WTC11 (cell line): ENCODE data around the gene TMEM52B. TPM values are rescaled to one million over a fixed set of nuclear protein-coding genes. Genes with fewer than 3 reads are reported as not detected.

ENCODE experiments used
- ATAC-seq: fragments of 200-7000 bp; cut with Tn5 transposase; 2 replicates; pipeline ENCODE4 v1.10.0; 2021; ENCODE audit warnings: mild to moderate bottlenecking, moderate library complexity
- CTCF ChIA-PET: fragments of 300-600 bp; sonication (Branson Sonifier 250); formaldehyde crosslinking; loops from one replicate; lab custom pipeline; 2021; ENCODE audit warnings: antibody characterized with exemption; lab: Charles Lee
- POLR2A ChIA-PET: fragments of 350-600 bp; sonication (Branson Sonifier 250); formaldehyde crosslinking; loops from one replicate; lab custom pipeline; 2021; ENCODE audit warnings: antibody characterized with exemption; lab: Charles Lee
- DNase-seq: peaks from one replicate; pipeline ENCODE4 v3.0.0; 2021; ENCODE audit warnings: low spot score
- H3K27ac Mint-ChIP-seq: 2 replicates; pipeline ENCODE4 v1.8.0; 2021; ENCODE audit warnings: mixed read lengths
- H3K27me3 Mint-ChIP-seq: 2 replicates; pipeline ENCODE4 v1.8.0; 2021; ENCODE audit warnings: low read depth, mild to moderate bottlenecking, moderate library complexity, mixed read lengths
- H3K36me3 Mint-ChIP-seq: 2 replicates; pipeline ENCODE4 v1.8.0; 2021; ENCODE audit warnings: mixed read lengths
- H3K4me1 Mint-ChIP-seq: 2 replicates; pipeline ENCODE4 v1.8.0; 2022; ENCODE audit warnings: mixed read lengths
- H3K4me3 Mint-ChIP-seq: 2 replicates; pipeline ENCODE4 v1.8.0; 2021; ENCODE audit warnings: mild to moderate bottlenecking, moderate library complexity, mixed read lengths
- H3K9me3 Mint-ChIP-seq: 2 replicates; pipeline ENCODE4 v1.8.0; 2021; ENCODE audit warnings: mixed read lengths
- CREB1 ChIP-seq: sonication (generic); formaldehyde crosslinking; IDR thresholded peaks from 2 replicates; pipeline ENCODE4 v1.8.0; 2023; ENCODE audit warnings: mild to moderate bottlenecking, missing genetic modification reagents
- ELF4 ChIP-seq: sonication (generic); formaldehyde crosslinking; IDR thresholded peaks from 2 replicates; pipeline ENCODE4 v1.8.1; 2022; ENCODE audit warnings: low read depth, mild to moderate bottlenecking, moderate library complexity, missing genetic modification reagents
- ESRRA ChIP-seq: sonication (generic); formaldehyde crosslinking; IDR thresholded peaks from 2 replicates; pipeline ENCODE4 v1.8.1; 2022; ENCODE audit warnings: mild to moderate bottlenecking, missing genetic modification reagents, borderline replicate concordance
- FOXJ3 ChIP-seq: sonication (generic); formaldehyde crosslinking; IDR thresholded peaks from 2 replicates; pipeline ENCODE4 v1.9.0; 2021; ENCODE audit warnings: missing genetic modification reagents, mild to moderate bottlenecking, borderline replicate concordance
- KAT7 ChIP-seq: sonication (generic); formaldehyde crosslinking; IDR thresholded peaks from 2 replicates; pipeline ENCODE4 v1.8.1; 2023; ENCODE audit warnings: missing genetic modification reagents, mild to moderate bottlenecking, borderline replicate concordance
- MXD4 ChIP-seq: fragments of 250-450 bp; sonication (Bioruptor Pico); IDR thresholded peaks from 2 replicates; pipeline ENCODE4 v1.8.0; 2021; ENCODE audit warnings: mild to moderate bottlenecking, moderate library complexity, borderline replicate concordance
- NFE2L1 ChIP-seq: sonication (generic); formaldehyde crosslinking; IDR thresholded peaks from 2 replicates; pipeline ENCODE4 v1.8.1; 2023; ENCODE audit warnings: missing genetic modification reagents
- OVOL2 ChIP-seq: fragments of 250-450 bp; sonication (Bioruptor Pico); IDR thresholded peaks from 2 replicates; pipeline ENCODE4 v1.9.0; 2021; ENCODE audit warnings: mild to moderate bottlenecking, borderline replicate concordance
- SOX15 ChIP-seq: fragments of 250-450 bp; sonication (Bioruptor Pico); IDR thresholded peaks from 2 replicates; pipeline ENCODE4 v1.9.0; 2021; ENCODE audit warnings: mild to moderate bottlenecking
- TCF7 ChIP-seq: sonication (generic); formaldehyde crosslinking; IDR thresholded peaks from 2 replicates; pipeline ENCODE4 v1.8.0; 2022; ENCODE audit warnings: mild to moderate bottlenecking, low read depth, missing genetic modification reagents, moderate library complexity
- TEAD4 ChIP-seq: sonication (generic); formaldehyde crosslinking; IDR thresholded peaks from 2 replicates; pipeline ENCODE4 v1.8.0; 2022; ENCODE audit warnings: mild to moderate bottlenecking, missing genetic modification reagents
- ZNF138 ChIP-seq: sonication (generic); formaldehyde crosslinking; conservative IDR thresholded peaks from 2 replicates; pipeline ENCODE4 v1.8.1; 2022; ENCODE audit warnings: mild to moderate bottlenecking, moderate library complexity, missing genetic modification reagents
- ZNF219 ChIP-seq: sonication (generic); formaldehyde crosslinking; IDR thresholded peaks from 2 replicates; pipeline ENCODE4 v1.8.0; 2023; ENCODE audit warnings: missing genetic modification reagents, mild to moderate bottlenecking, borderline replicate concordance
- ZNF281 ChIP-seq: sonication (generic); formaldehyde crosslinking; IDR thresholded peaks from 2 replicates; pipeline ENCODE4 v1.8.0; 2023; ENCODE audit warnings: mild to moderate bottlenecking, missing genetic modification reagents
- ZNF317 ChIP-seq: sonication (generic); formaldehyde crosslinking; IDR thresholded peaks from 2 replicates; pipeline ENCODE4 v1.8.1; 2023; ENCODE audit warnings: low read depth, mild to moderate bottlenecking, moderate library complexity, missing genetic modification reagents, borderline replicate concordance
- ZNF512 ChIP-seq: sonication (generic); formaldehyde crosslinking; IDR thresholded peaks from 2 replicates; pipeline ENCODE4 v1.8.1; 2022; ENCODE audit warnings: missing genetic modification reagents, borderline replicate concordance
- total RNA-seq: library from RNA; stranded (reverse); gene quantifications from 3 replicates; pipeline ENCODE4 v1.2.3, GENCODE V29; 2021
- TF ChIP-seq, protein P1 (sequence below): sonication (generic); formaldehyde crosslinking; IDR thresholded peaks from 2 replicates; pipeline ENCODE4 v1.8.0; 2022; ENCODE audit warnings: mild to moderate bottlenecking, missing genetic modification reagents
- TF ChIP-seq, protein P2 (sequence below): sonication (generic); formaldehyde crosslinking; IDR thresholded peaks from 2 replicates; pipeline ENCODE4 v1.8.1; 2023; ENCODE audit warnings: mild to moderate bottlenecking, moderate library complexity, missing genetic modification reagents
- TF ChIP-seq, protein P3 (sequence below): sonication (generic); formaldehyde crosslinking; IDR thresholded peaks from 2 replicates; pipeline ENCODE4 v1.8.0; 2023; ENCODE audit warnings: missing genetic modification reagents
- TF ChIP-seq, protein P4 (sequence below): sonication (generic); formaldehyde crosslinking; IDR thresholded peaks from 2 replicates; pipeline ENCODE4 v1.8.1; 2023; ENCODE audit warnings: mild to moderate bottlenecking, missing genetic modification reagents

Gene TMEM52B
- total RNA-seq, 1 experiment from 2014 or later: not detected

DNA sequence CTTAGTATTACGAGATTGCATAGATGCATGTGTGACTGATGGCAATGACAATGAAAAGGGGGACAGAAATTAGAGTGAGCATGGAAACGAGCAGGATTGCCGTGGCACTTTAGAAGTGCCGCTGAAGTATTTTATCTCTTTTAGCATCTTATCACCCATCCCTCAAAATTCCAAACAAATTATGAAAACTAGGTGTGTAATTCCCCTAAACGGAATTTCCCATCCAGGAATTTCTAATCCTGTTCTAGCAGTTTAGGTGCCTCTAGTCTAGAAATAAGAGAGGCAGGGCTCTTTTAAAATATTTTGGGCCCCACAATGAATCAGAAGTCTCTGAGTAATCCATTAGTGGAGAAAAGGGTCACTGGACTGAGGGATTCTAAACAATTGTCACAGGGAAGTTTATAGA lies 947 bp downstream of the TMEM52B start:
- no peak for ATAC-seq

GRCh38 chr12:10182354-10183049 lies 3.7 kb downstream of the TMEM52B start:
- ATAC-seq: no peak
- POLR2A ChIA-PET: no interaction called here
- H3K4me3 Mint-ChIP-seq: no peak overlapping the region
- no peaks in the 10 kb centered on the region for H3K36me3 Mint-ChIP-seq
- H3K27ac Mint-ChIP-seq: no peak overlapping the region
- peaks cover 11% of the 10 kb centered on the region for H3K4me1 Mint-ChIP-seq
- no peak for DNase-seq
- CTCF ChIA-PET: interaction anchor here (0.5 kb wide), 1 partner anchor 166 kb away, joined by 3 read pairs; no protein-coding TSS in a partner anchor
- H3K9me3 Mint-ChIP-seq: no peaks in the 10 kb centered on the region
- no peaks in the 10 kb centered on the region for H3K27me3 Mint-ChIP-seq
- TF ChIP-seq ZNF281 (no peak), OVOL2 (CRISPR knock-in tag) (no peak), ZNF317 (no peak), ESRRA (CRISPR knock-in tag) (no peak), TEAD4 (CRISPR knock-in tag) (no peak)
- TF ChIP-seq, protein P1, sequence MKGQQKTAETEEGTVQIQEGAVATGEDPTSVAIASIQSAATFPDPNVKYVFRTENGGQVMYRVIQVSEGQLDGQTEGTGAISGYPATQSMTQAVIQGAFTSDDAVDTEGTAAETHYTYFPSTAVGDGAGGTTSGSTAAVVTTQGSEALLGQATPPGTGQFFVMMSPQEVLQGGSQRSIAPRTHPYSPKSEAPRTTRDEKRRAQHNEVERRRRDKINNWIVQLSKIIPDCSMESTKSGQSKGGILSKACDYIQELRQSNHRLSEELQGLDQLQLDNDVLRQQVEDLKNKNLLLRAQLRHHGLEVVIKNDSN: no peak
- TF ChIP-seq, protein P2, sequence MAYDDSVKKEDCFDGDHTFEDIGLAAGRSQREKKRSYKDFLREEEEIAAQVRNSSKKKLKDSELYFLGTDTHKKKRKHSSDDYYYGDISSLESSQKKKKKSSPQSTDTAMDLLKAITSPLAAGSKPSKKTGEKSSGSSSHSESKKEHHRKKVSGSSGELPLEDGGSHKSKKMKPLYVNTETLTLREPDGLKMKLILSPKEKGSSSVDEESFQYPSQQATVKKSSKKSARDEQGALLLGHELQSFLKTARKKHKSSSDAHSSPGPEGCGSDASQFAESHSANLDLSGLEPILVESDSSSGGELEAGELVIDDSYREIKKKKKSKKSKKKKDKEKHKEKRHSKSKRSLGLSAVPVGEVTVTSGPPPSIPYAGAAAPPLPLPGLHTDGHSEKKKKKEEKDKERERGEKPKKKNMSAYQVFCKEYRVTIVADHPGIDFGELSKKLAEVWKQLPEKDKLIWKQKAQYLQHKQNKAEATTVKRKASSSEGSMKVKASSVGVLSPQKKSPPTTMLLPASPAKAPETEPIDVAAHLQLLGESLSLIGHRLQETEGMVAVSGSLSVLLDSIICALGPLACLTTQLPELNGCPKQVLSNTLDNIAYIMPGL (CRISPR knock-in tag): no peak

More for the DNA sequence above, 947 bp downstream of the TMEM52B start:
- H3K27me3 Mint-ChIP-seq: no peaks in the 10 kb centered on the region
- H3K36me3 Mint-ChIP-seq: no peaks in the 10 kb centered on the region
- POLR2A ChIA-PET: no interaction called here
- CTCF ChIA-PET: no interaction called here
- H3K4me3 Mint-ChIP-seq: no peak overlapping the region
- peaks cover 11% of the 10 kb centered on the region for H3K4me1 Mint-ChIP-seq
- no peaks in the 10 kb centered on the region for H3K9me3 Mint-ChIP-seq
- H3K27ac Mint-ChIP-seq: no peak overlapping the region
- DNase-seq: no peak
- no peak for TF ChIP-seq CREB1 (CRISPR knock-in tag)
- TF ChIP-seq ZNF138 (CRISPR knock-in tag): no peak
- TF ChIP-seq MXD4: no peak
- no peak for TF ChIP-seq ELF4 (CRISPR knock-in tag)
- no peak for TF ChIP-seq FOXJ3 (CRISPR knock-in tag)
- no peak for TF ChIP-seq TCF7 (CRISPR knock-in tag)
- TF ChIP-seq, protein P3, sequence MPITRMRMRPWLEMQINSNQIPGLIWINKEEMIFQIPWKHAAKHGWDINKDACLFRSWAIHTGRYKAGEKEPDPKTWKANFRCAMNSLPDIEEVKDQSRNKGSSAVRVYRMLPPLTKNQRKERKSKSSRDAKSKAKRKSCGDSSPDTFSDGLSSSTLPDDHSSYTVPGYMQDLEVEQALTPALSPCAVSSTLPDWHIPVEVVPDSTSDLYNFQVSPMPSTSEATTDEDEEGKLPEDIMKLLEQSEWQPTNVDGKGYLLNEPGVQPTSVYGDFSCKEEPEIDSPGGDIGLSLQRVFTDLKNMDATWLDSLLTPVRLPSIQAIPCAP (CRISPR knock-in tag): no peak
- TF ChIP-seq ZNF281: no peak
- TF ChIP-seq, protein P4, sequence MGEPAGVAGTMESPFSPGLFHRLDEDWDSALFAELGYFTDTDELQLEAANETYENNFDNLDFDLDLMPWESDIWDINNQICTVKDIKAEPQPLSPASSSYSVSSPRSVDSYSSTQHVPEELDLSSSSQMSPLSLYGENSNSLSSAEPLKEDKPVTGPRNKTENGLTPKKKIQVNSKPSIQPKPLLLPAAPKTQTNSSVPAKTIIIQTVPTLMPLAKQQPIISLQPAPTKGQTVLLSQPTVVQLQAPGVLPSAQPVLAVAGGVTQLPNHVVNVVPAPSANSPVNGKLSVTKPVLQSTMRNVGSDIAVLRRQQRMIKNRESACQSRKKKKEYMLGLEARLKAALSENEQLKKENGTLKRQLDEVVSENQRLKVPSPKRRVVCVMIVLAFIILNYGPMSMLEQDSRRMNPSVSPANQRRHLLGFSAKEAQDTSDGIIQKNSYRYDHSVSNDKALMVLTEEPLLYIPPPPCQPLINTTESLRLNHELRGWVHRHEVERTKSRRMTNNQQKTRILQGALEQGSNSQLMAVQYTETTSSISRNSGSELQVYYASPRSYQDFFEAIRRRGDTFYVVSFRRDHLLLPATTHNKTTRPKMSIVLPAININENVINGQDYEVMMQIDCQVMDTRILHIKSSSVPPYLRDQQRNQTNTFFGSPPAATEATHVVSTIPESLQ: no peak
- no peak for TF ChIP-seq TEAD4 (CRISPR knock-in tag)
- no peak for TF ChIP-seq ZNF512 (CRISPR knock-in tag)
- TF ChIP-seq KAT7 (CRISPR knock-in tag): no peak
- TF ChIP-seq ZNF219: no peak
- no peak for TF ChIP-seq NFE2L1
- TF ChIP-seq SOX15 (CRISPR knock-in tag): no peak
